Endothelial cell of umbilical vein (primary cell): ENCODE measurements around the gene RNASE7. TPM values are rescaled to one million over a fixed set of nuclear protein-coding genes. Genes with fewer than 3 reads are reported as not detected.

Experiments
- microRNA-seq: library from miRNA; unstranded; fragments of <30 nt; microRNA quantifications from one replicate; pipeline ENCODE4 v1.2.0, GENCODE V29; 2021; ENCODE audit warnings: borderline number of aligned reads, borderline replicate concordance
- polyA plus RNA-seq, 4 experiments: library from polyadenylated mRNA; depleted of rRNA in 3 of 4; stranded (reverse) in 3 of 4; unstranded in 1 of 4; fragments of >200 nt; gene quantifications; 2 replicates each; pipeline versions ENCODE4 v1.2.1 to v1.2.3, GENCODE V29; 2011 to 2012; ENCODE audit warnings: missing spikeins in 1 of 4
- total RNA-seq: library from RNA; stranded (reverse); gene quantifications from 2 replicates; pipeline ENCODE4 v1.2.3, GENCODE V29; 2021

The RNASE7 gene
- total and polyA plus RNA-seq, 2 donors (not counting 3 experiments of a cell fraction or from before 2014, with no cell fraction given) = not detected

Small RNA genes lying within 50 kb of the gene (microRNA-seq; reads per million reads assigned to microRNA genes)
- gene MIR6717 = not detected

Other genes with a start within 250 kb of the RNASE7 start
- 182 and 216 TPM in 2 replicates for gene RNASE1, start 239.5 kb upstream of the RNASE7 start, total RNA-seq
- 909 and 1,090 TPM in 2 replicates for gene RNASE1, start 239.5 kb upstream of the RNASE7 start, polyA plus RNA-seq
- not detected in 2 replicates for gene RNASE3, start 151.0 kb upstream of the RNASE7 start, total RNA-seq
- gene RNASE3, start 151.0 kb upstream of the RNASE7 start, polyA plus RNA-seq = not detected in 2 replicates
- not detected in 2 replicates for gene RNASE2, start 86.9 kb upstream of the RNASE7 start, total RNA-seq
- not detected in 2 replicates for gene RNASE2, start 86.9 kb upstream of the RNASE7 start, polyA plus RNA-seq
- 50.2 and 60.6 TPM in 2 replicates for gene METTL17, start 52.4 kb upstream of the RNASE7 start, total RNA-seq
- gene METTL17, start 52.4 kb upstream of the RNASE7 start, polyA plus RNA-seq = 81.5 and 90.6 TPM in 2 replicates
- gene SLC39A2, start 43.1 kb upstream of the RNASE7 start, total RNA-seq = not detected in 2 replicates
- 0.06 TPM in 1 of 2 replicates, not detected in the other for gene SLC39A2, start 43.1 kb upstream of the RNASE7 start, polyA plus RNA-seq
- gene NDRG2, start 17.3 kb upstream of the RNASE7 start, total RNA-seq = not detected in 2 replicates
- gene NDRG2, start 17.3 kb upstream of the RNASE7 start, polyA plus RNA-seq = 0.37 and 0.54 TPM in 2 replicates
- gene TPPP2, start 12.1 kb upstream of the RNASE7 start, total RNA-seq = not detected in 2 replicates
- not detected in 2 replicates for gene TPPP2, start 12.1 kb upstream of the RNASE7 start, polyA plus RNA-seq
- not detected in 2 replicates for gene RNASE13, start 7.6 kb upstream of the RNASE7 start, total RNA-seq
- gene RNASE13, start 7.6 kb upstream of the RNASE7 start, polyA plus RNA-seq = not detected in 2 replicates
- not detected in 2 replicates for gene RNASE8, start 15.5 kb downstream of the RNASE7 start, total RNA-seq
- not detected in 2 replicates for gene RNASE8, start 15.5 kb downstream of the RNASE7 start, polyA plus RNA-seq
- gene ARHGEF40, start 27.9 kb downstream of the RNASE7 start, total RNA-seq = 1.9 and 2.6 TPM in 2 replicates
- 19.9 and 30.4 TPM in 2 replicates for gene ARHGEF40, start 27.9 kb downstream of the RNASE7 start, polyA plus RNA-seq
- 12.8 and 15.2 TPM in 2 replicates for gene ZNF219, start 56.3 kb downstream of the RNASE7 start, total RNA-seq
- gene ZNF219, start 56.3 kb downstream of the RNASE7 start, polyA plus RNA-seq = 13.2 and 21.2 TPM in 2 replicates
- gene TMEM253, start 58.7 kb downstream of the RNASE7 start, total RNA-seq = not detected in 2 replicates
- 0.14 and 0.25 TPM in 2 replicates for gene TMEM253, start 58.7 kb downstream of the RNASE7 start, polyA plus RNA-seq
- gene OR5AU1, start 113.7 kb downstream of the RNASE7 start, total RNA-seq = not detected in 2 replicates
- gene OR5AU1, start 113.7 kb downstream of the RNASE7 start, polyA plus RNA-seq = not detected in 2 replicates
- 611 and 674 TPM in 2 replicates for gene HNRNPC, start 227.1 kb downstream of the RNASE7 start, total RNA-seq
- gene HNRNPC, start 227.1 kb downstream of the RNASE7 start, polyA plus RNA-seq = 309 and 531 TPM in 2 replicates
- gene RPGRIP1, start 237.7 kb downstream of the RNASE7 start, total RNA-seq = not detected in 2 replicates
- gene RPGRIP1, start 237.7 kb downstream of the RNASE7 start, polyA plus RNA-seq = not detected in 2 replicates